ENCODE measurements around the gene FUCA1. TPM values are rescaled to one million over a fixed set of nuclear protein-coding genes. Genes with fewer than 3 reads are reported as not detected.

The FUCA1 gene
- total RNA-seq, 2 experiments from 2014 or later: 4.6 to 4.8 TPM

GRCh38 chr1:23799570-23800399, 68.3 kb downstream of the FUCA1 start:
- peak; percentile 74 for DNase-seq
- no peaks in the 10 kb centered on the region for H3K27me3 Mint-ChIP-seq
- ATAC-seq: peak; percentile 36
- TF ChIP-seq, protein P1, sequence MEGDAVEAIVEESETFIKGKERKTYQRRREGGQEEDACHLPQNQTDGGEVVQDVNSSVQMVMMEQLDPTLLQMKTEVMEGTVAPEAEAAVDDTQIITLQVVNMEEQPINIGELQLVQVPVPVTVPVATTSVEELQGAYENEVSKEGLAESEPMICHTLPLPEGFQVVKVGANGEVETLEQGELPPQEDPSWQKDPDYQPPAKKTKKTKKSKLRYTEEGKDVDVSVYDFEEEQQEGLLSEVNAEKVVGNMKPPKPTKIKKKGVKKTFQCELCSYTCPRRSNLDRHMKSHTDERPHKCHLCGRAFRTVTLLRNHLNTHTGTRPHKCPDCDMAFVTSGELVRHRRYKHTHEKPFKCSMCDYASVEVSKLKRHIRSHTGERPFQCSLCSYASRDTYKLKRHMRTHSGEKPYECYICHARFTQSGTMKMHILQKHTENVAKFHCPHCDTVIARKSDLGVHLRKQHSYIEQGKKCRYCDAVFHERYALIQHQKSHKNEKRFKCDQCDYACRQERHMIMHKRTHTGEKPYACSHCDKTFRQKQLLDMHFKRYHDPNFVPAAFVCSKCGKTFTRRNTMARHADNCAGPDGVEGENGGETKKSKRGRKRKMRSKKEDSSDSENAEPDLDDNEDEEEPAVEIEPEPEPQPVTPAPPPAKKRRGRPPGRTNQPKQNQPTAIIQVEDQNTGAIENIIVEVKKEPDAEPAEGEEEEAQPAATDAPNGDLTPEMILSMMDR (IDR thresholded peaks at IDR 0.05): no peak
- peak overlapping the region; percentile 92 for H3K4me3 Mint-ChIP-seq
- POLR2A ChIA-PET: interaction anchor here (0.6 to 16.5 kb wide), 8 partner anchors 8 to 69 kb away, joined by 3 to 168 read pairs (median 3); partner anchors contain the start of genes HMGCL, LYPLA2 and PITHD1
- peak overlapping the region; percentile 90 for H3K27ac Mint-ChIP-seq
- peaks cover 13% of the 10 kb centered on the region for H3K4me1 Mint-ChIP-seq (ENCODE audit: low read depth)
- intact Hi-C loops (cut with micrococcal nuclease): loop anchor here (5.0 kb wide), 1 partner anchor 68 kb away; the partner anchor contains the start of gene FUCA1
- peaks cover 25% of the 10 kb centered on the region for H3K36me3 Mint-ChIP-seq (ENCODE audit: low read depth)
- H3K9me3 Mint-ChIP-seq: no peaks in the 10 kb centered on the region
- CTCF ChIA-PET: interaction anchor here (1.5 to 5.5 kb wide), 6 partner anchors 11 to 117 kb away, joined by 4 to 47 read pairs (median 15); partner anchors contain the start of gene FUCA1

GRCh38 chr1:23799255-23799569, 68.9 kb downstream of the FUCA1 start:
- peak overlapping the region; percentile 92 for H3K4me3 Mint-ChIP-seq
- ATAC-seq: no peak
- ChIA-PET CTCF (interaction anchor here (1.5 to 5.5 kb wide), 5 partner anchors 10 to 118 kb away, joined by 4 to 47 read pairs (median 13); partner anchors contain the start of gene FUCA1), POLR2A (interaction anchor here (0.6 to 16.5 kb wide), 5 partner anchors 7 to 28 kb away, joined by 3 to 168 read pairs (median 3); partner anchors contain the start of genes LYPLA2 and PITHD1)
- H3K9me3 Mint-ChIP-seq: no peaks in the 10 kb centered on the region
- TF ChIP-seq, protein P1 (IDR thresholded peaks at IDR 0.05): no peak
- intact Hi-C loops (cut with micrococcal nuclease): no loop called here
- no peak for DNase-seq
- peaks cover 29% of the 10 kb centered on the region for H3K36me3 Mint-ChIP-seq (ENCODE audit: low read depth)
- no peaks in the 10 kb centered on the region for H3K27me3 Mint-ChIP-seq
- H3K4me1 Mint-ChIP-seq (ENCODE audit: low read depth): peaks cover 13% of the 10 kb centered on the region
- H3K27ac Mint-ChIP-seq: peak overlapping the region; percentile 90

DNA sequence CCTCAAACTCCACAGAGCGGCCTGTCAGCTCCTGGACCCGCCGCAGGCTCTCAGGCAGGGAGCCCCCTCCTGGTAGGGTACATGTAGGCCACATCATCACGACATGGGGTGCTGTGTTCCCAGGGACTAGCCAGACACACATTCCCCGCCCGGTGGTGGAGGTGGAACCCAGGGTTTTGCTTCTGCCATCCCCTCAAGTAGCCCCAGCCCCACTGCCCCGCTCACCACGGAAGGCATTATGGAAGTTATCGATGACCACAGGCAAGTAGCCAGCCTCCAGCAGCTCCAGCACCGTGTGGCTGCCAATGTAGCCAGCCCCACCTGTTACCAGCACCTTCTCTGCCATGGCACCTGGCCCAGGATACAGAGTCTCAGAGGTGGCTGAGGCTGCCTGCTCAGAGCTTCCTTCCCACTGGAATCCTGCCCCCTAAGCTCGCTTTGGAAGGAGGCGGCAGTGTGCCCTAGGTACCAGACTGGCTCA, 69.4 kb downstream of the FUCA1 start:
- POLR2A ChIA-PET: interaction anchor here (1.1 to 16.5 kb wide), 3 partner anchors 9 to 20 kb away, joined by 3 to 168 read pairs (median 3); partner anchors contain the start of gene PITHD1
- Mint-ChIP-seq H3K9me3 (no peaks in the 10 kb centered on the region), H3K27ac (peak overlapping the region; percentile 38), H3K27me3 (no peaks in the 10 kb centered on the region), H3K4me3 (peak overlapping the region; percentile 92), H3K4me1 (ENCODE audit: low read depth) (peaks cover 13% of the 10 kb centered on the region), H3K36me3 (ENCODE audit: low read depth) (peaks cover 29% of the 10 kb centered on the region)
- CTCF ChIA-PET: interaction anchor here (1.1 to 5.5 kb wide), 5 partner anchors 8 to 118 kb away, joined by 4 to 47 read pairs (median 13); no protein-coding TSS in a partner anchor
- DNase-seq (peak; percentile 27), ATAC-seq (no peak)
- TF ChIP-seq, protein P1 (IDR thresholded peaks at IDR 0.05): peak; percentile 15
- intact Hi-C loops (cut with micrococcal nuclease): no loop called here

DNA sequence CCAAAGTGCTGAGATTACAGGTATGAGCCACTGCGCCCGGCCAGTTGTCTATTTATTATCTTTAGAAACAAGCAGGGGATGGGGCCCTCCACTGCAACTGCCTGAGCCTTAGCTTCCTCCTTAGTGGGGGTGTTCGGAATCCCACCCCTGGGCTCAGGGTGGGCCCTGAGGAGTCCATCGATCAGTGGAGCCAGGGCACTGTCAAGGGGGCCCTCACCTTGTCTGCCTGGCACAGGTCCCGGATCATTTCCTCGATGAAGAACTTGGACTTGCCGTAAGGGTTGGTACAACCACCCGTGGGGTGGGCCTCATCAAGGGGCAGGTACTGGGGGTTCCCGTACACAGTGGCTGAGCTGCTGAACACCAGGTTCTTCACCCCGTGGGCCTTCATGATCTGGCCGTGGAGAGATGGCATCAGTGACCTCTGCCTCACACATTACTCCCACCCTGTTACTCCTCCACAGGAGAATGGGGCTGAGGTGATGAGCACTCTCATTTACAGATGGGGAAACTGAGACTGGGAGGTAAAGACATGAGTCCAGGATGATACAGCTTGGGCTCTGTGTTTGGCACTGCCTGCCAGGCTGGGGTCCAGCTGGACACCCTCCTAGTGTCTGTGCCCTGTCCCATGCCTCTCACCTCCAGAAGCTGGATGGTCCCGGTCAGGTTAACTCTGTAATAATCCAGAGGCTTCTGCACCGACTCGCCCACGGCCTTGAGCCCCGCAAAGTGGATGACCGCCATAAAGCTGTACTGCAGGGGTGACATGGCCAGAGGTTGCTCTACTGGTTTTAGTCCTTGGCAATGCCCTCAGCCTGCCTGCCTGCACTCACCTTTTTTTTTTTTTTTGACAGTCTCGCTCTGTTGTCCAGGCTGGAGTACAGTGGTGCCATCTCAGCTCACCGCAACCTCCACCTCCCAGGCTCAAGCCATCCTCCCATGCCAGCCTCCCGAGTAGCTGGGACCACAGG, 70.3 kb downstream of the FUCA1 start:
- CTCF ChIA-PET: interaction anchor here (0.5 to 5.5 kb wide), 7 partner anchors 9 to 296 kb away, joined by 3 to 47 read pairs (median 4); no protein-coding TSS in a partner anchor
- H3K27ac Mint-ChIP-seq: no peak overlapping the region
- TF ChIP-seq, protein P1 (IDR thresholded peaks at IDR 0.05): no peak
- H3K4me3 Mint-ChIP-seq: no peak overlapping the region
- H3K36me3 Mint-ChIP-seq (ENCODE audit: low read depth): peaks cover 29% of the 10 kb centered on the region
- ATAC-seq: no peak
- no peaks in the 10 kb centered on the region for H3K9me3 Mint-ChIP-seq
- H3K4me1 Mint-ChIP-seq (ENCODE audit: low read depth): peaks cover 16% of the 10 kb centered on the region
- intact Hi-C loops (cut with micrococcal nuclease): no loop called here
- POLR2A ChIA-PET: interaction anchor here (0.6 to 16.5 kb wide), 4 partner anchors 9 to 610 kb away, joined by 3 to 168 read pairs (median 3); partner anchors contain the start of gene PITHD1
- DNase-seq: no peak
- H3K27me3 Mint-ChIP-seq: no peaks in the 10 kb centered on the region

All from activated CD8-positive, alpha-beta T cell treated with anti-CD3 and anti-CD28 coated beads for 36 hours (primary cell).